Measurements from ENCODE around the gene MRAP2.

- TF ChIP-seq POLR2A (IDR thresholded peaks at IDR 0.05; ENCODE audit: low read length) (no peak), GATA1 (IDR thresholded peaks at IDR 0.05; ENCODE audit: low read depth, low read length) (no peak)
Observed at GRCh38 chr6:84119277-84119676, 85.7 kb downstream of the MRAP2 start.
